Measurements from ENCODE around the gene TMOD1. TPM values are rescaled to one million over a fixed set of nuclear protein-coding genes. Genes with fewer than 3 reads are reported as not detected.
"Not testable (repeated sequence)": the region's sequence is repeated elsewhere in the genome, so short reads cannot be mapped to it uniquely, and the experiment has no call there.

TMOD1 gene
- total and polyA plus RNA-seq, 10 of the 15 experiments (the other 5 are each of a cell fraction or from before 2014, with no cell fraction given): 4.0 to 44.1 (median 15.4) TPM

- TF ChIP-seq NR2C2 (IDR thresholded peaks at IDR 0.05; ENCODE audit: borderline replicate concordance, control insufficient read depth, insufficient read length, low read depth): no peak
Observed at GRCh38 chr9:97578846-97579245, 77.4 kb downstream of the TMOD1 start (continued).

- ChIA-PET SMC1A (ENCODE audit: uncharacterized antibody, unreplicated experiment) (interaction anchor here (1.3 kb wide), 1 partner anchor 52 kb away, joined by 3 read pairs; no protein-coding TSS in a partner anchor), POLR2A (interaction anchor here (0.5 kb wide), 1 partner anchor 680 kb away, joined by 4 read pairs; no protein-coding TSS in a partner anchor), RAD21 (ENCODE audit: unreplicated experiment) (no interaction called here), CTCF (interaction anchor here (1.4 kb wide), 1 partner anchor 19 kb away, joined by 6 read pairs; no protein-coding TSS in a partner anchor)
- H4K20me1 ChIP-seq (ENCODE audit: control insufficient read depth, insufficient read depth): no peaks in the 10 kb centered on the region
- WGBS (ENCODE audit: insufficient coverage, insufficient replicate concordance, low lambda C conversion rate, missing lambda C conversion rate): 93% methylated on average over 2 of the region's 2 CpGs
- DNase-seq (ENCODE audit: low read depth, low spot score) (no peak), ATAC-seq (no peak), FAIRE-seq (no peak)
- TF ChIP-seq ZBTB33 (IDR thresholded peaks at IDR 0.05): no peak
- TF ChIP-seq BCL3 (IDR thresholded peaks at IDR 0.05; ENCODE audit: borderline replicate concordance, insufficient read depth, low read depth, low read length, poor library complexity, severe bottlenecking): no peak
- no peak for TF ChIP-seq IKZF2 (IDR thresholded peaks at IDR 0.05)
- TF ChIP-seq PBX3 (IDR thresholded peaks at IDR 0.05; ENCODE audit: insufficient replicate concordance, low read depth, low read length): no peak
- TF ChIP-seq ASH2L (IDR thresholded peaks at IDR 0.05; ENCODE audit: borderline replicate concordance, low read depth): no peak
- TF ChIP-seq NBN (IDR thresholded peaks at IDR 0.05): no peak
- TF ChIP-seq CHD1 (IDR thresholded peaks at IDR 0.05; ENCODE audit: low read depth, low read length): no peak
- TF ChIP-seq STAT1 (conservative IDR thresholded peaks at IDR 0.05): no peak
- no peak for TF ChIP-seq NFXL1 (IDR thresholded peaks at IDR 0.05; ENCODE audit: borderline replicate concordance)
- H3K9ac ChIP-seq (ENCODE audit: control insufficient read depth, insufficient read depth, low read length): no peak overlapping the region
- no peak overlapping the region for H3K4me2 ChIP-seq (ENCODE audit: control insufficient read depth, insufficient read depth)
- BruUV-seq (replicated peaks): no TSS peak
- in situ Hi-C loops (cut with MboI): no loop called here
- no peak overlapping the region for H3K4me3 ChIP-seq
- H3K27me3 ChIP-seq (replicated peaks in 1 of 2; ENCODE audit: control insufficient read depth in 2 of 2, insufficient read depth in 2 of 2, low read length in 1 of 2): no peaks in the 10 kb centered on the region
- H3K36me3 ChIP-seq (ENCODE audit: control insufficient read depth in 2 of 2, insufficient read depth in 2 of 2, low read length in 1 of 2): no peaks in the 10 kb centered on the region
- H3K4me1 ChIP-seq (ENCODE audit: control insufficient read depth, insufficient read depth, low read length): no peaks in the 10 kb centered on the region
- intact Hi-C loops (cut with micrococcal nuclease; ENCODE audit: unreplicated experiment): no loop called here
- no peaks in the 10 kb centered on the region; the same call in 1 of the 3 replicates for H3K9me3 ChIP-seq (replicated peaks; ENCODE audit: control insufficient read depth, insufficient read depth, low read length)
- H3K79me2 ChIP-seq (ENCODE audit: control insufficient read depth, insufficient read depth, low read length): no peaks in the 10 kb centered on the region
- no peak overlapping the region for H3K27ac ChIP-seq (ENCODE audit: control insufficient read depth, insufficient read depth)
- H2AFZ ChIP-seq (ENCODE audit: control insufficient read depth, low read depth, low read length): no peak overlapping the region
Observed at GRCh38 chr9:97579914-97580313, 78.4 kb downstream of the TMOD1 start.

GRCh38 chr9:97581590-97581989 lies 80.1 kb downstream of the TMOD1 start:
- DNase-seq (ENCODE audit: low read depth, low spot score); H4K20me1 ChIP-seq (ENCODE audit: control insufficient read depth, insufficient read depth); H3K4me1 ChIP-seq (ENCODE audit: control insufficient read depth, insufficient read depth, low read length); H3K4me2 ChIP-seq (ENCODE audit: control insufficient read depth, insufficient read depth); BruUV-seq (replicated peaks); CTCF ChIA-PET; H3K9ac ChIP-seq (ENCODE audit: control insufficient read depth, insufficient read depth, low read length); in situ Hi-C loops (cut with MboI); H3K4me3 ChIP-seq; RAD21 ChIA-PET (ENCODE audit: unreplicated experiment); H3K27ac ChIP-seq (ENCODE audit: control insufficient read depth, insufficient read depth); H2AFZ ChIP-seq (ENCODE audit: control insufficient read depth, low read depth, low read length); H3K27me3 ChIP-seq (replicated peaks in 1 of 2; ENCODE audit: control insufficient read depth in 2 of 2, insufficient read depth in 2 of 2, low read length in 1 of 2); H3K79me2 ChIP-seq (ENCODE audit: control insufficient read depth, insufficient read depth, low read length); intact Hi-C loops (cut with micrococcal nuclease; ENCODE audit: unreplicated experiment); H3K36me3 ChIP-seq (ENCODE audit: control insufficient read depth in 2 of 2, insufficient read depth in 2 of 2, low read length in 1 of 2); ATAC-seq; SMC1A ChIA-PET (ENCODE audit: uncharacterized antibody, unreplicated experiment); FAIRE-seq; H3K9me3 ChIP-seq (replicated peaks; ENCODE audit: control insufficient read depth, insufficient read depth, low read length); POLR2A ChIA-PET: not testable (repeated sequence)
- no CpG with 5 or more reads among the region's 3 CpGs for WGBS (ENCODE audit: insufficient coverage, insufficient replicate concordance, low lambda C conversion rate, missing lambda C conversion rate)
